HG03354 (cell line): ENCODE results near the gene ELOB.

ENCODE experiments used
- ATAC-seq: cut with Tn5 transposase; IDR thresholded peaks from one replicate; pipeline ENCODE4 v1.9.1; 2021; ENCODE audit warnings: mild to moderate bottlenecking; ENCODE audit not compliant: unreplicated experiment, poor library complexity, severe bottlenecking

The ELOB gene

GRCh38 chr16:2736476-2737237, 40.4 kb downstream of the ELOB start:
- no peak for ATAC-seq

- no peak for ATAC-seq
Measured at GRCh38 chr16:2734844-2735515, 42.1 kb downstream of the ELOB start.

- ATAC-seq: no peak
Measured at GRCh38 chr16:2728034-2728433, 49.0 kb downstream of the ELOB start.

- ATAC-seq: no peak
Measured at GRCh38 chr16:2726923-2727322, 50.2 kb downstream of the ELOB start.

GRCh38 chr16:2724816-2725348, 52.2 kb downstream of the ELOB start:
- ATAC-seq: no peak

- ATAC-seq: no peak
Measured at GRCh38 chr16:2724088-2724676, 52.9 kb downstream of the ELOB start.

GRCh38 chr16:2721634-2722173, 55.4 kb downstream of the ELOB start:
- peak; percentile 11 for ATAC-seq
